PC-9 (cell line): ENCODE data around the gene ATP5MK. TPM values are rescaled to one million over a fixed set of nuclear protein-coding genes. Genes with fewer than 3 reads are reported as not detected.

Experiments
- BruUV-seq: library from RNA; stranded (reverse); fragments of 400-500 nt; replicated peaks from 2 replicates; lab custom pipeline; 2021; lab: Mats Ljungman, UMichigan
- CTCF ChIA-PET: fragments of 300-600 bp; sonication (Branson Sonifier 250); formaldehyde crosslinking; loops from one replicate; lab custom pipeline; 2022; ENCODE audit warnings: antibody characterized with exemption; lab: Charles Lee
- POLR2A ChIA-PET: fragments of 300-600 bp; sonication (Branson Sonifier 250); formaldehyde crosslinking; loops from one replicate; lab custom pipeline; 2022; ENCODE audit warnings: antibody characterized with exemption; ENCODE audit not compliant: unreplicated experiment; lab: Charles Lee
- DNase-seq, 2 experiments: peaks; one replicate each; pipeline versions ENCODE4 v3.0.0 to v3.0.0-alpha.2; 2015 to 2022; ENCODE audit warnings: mixed read lengths in 1 of 2
- H2AFZ ChIP-seq: fragments of 200-600 bp; sonication (generic); 2 replicates; pipeline ENCODE4 v1.8.1; 2017; ENCODE audit warnings: antibody characterized with exemption
- H3F3A ChIP-seq: fragments of 200-600 bp; sonication (generic); 2 replicates; pipeline ENCODE4 v1.8.1; 2017; ENCODE audit warnings: antibody characterized with exemption, mild to moderate bottlenecking, low read depth; ENCODE audit not compliant: insufficient read depth
- H3K27ac ChIP-seq: fragments of 200-600 bp; sonication (generic); 2 replicates; pipeline ENCODE4 v1.6.1; 2016; ENCODE audit warnings: mixed run types
- H3K27me3 ChIP-seq: fragments of 200-600 bp; sonication (generic); 2 replicates; pipeline ENCODE4 v1.6.1; 2016; ENCODE audit warnings: low read depth, mixed run types; ENCODE audit not compliant: insufficient read depth
- H3K36me3 ChIP-seq: fragments of 200-600 bp; sonication (generic); 2 replicates; pipeline ENCODE4 v1.6.1; 2016; ENCODE audit warnings: low read depth, mixed run types
- H3K4me1 ChIP-seq: fragments of 200-600 bp; sonication (generic); replicated peaks from 2 replicates; pipeline ENCODE4 v1.6.1; 2016; ENCODE audit warnings: mixed run types; ENCODE audit not compliant: insufficient read depth
- H3K4me2 ChIP-seq: fragments of 200-600 bp; sonication (generic); 2 replicates; pipeline ENCODE4 v1.6.1; 2017; ENCODE audit warnings: mixed run types
- H3K4me3 ChIP-seq: fragments of 200-600 bp; sonication (generic); 2 replicates; pipeline ENCODE4 v1.6.1; 2016; ENCODE audit warnings: mixed run types
- H3K79me2 ChIP-seq: fragments of 200-600 bp; sonication (generic); 2 replicates; pipeline ENCODE4 v1.6.1; 2017; ENCODE audit warnings: low read depth, mixed run types
- H3K9me2 ChIP-seq: fragments of 200-600 bp; sonication (generic); 2 replicates; pipeline ENCODE4 v1.8.1; 2017; ENCODE audit warnings: mild to moderate bottlenecking; ENCODE audit not compliant: insufficient read depth
- H3K9me3 ChIP-seq: fragments of 200-600 bp; sonication (generic); 2 replicates; pipeline ENCODE4 v1.8.1; 2016; ENCODE audit warnings: low read depth; ENCODE audit not compliant: insufficient read depth
- H4K20me1 ChIP-seq: fragments of 200-600 bp; sonication (generic); 2 replicates; pipeline ENCODE4 v1.8.1; 2017; ENCODE audit not compliant: insufficient read depth
- CTCF ChIP-seq: fragments of 200-600 bp; sonication (generic); conservative IDR thresholded peaks from 2 replicates; pipeline ENCODE4 v1.6.1; 2017; ENCODE audit warnings: mixed run types, antibody characterized with exemption, mild to moderate bottlenecking, moderate library complexity
- EZH2 ChIP-seq: fragments of 200-600 bp; sonication (generic); IDR thresholded peaks from 2 replicates; pipeline ENCODE4 v1.8.0; 2017; ENCODE audit warnings: antibody characterized with exemption, low read depth
- intact Hi-C: fragments of 100-400 bp; cut with micrococcal nuclease; formaldehyde crosslinking; loops from one replicate; pipeline ENCODE4 v1.10.0; 2022; ENCODE audit not compliant: unreplicated experiment
- total RNA-seq: library from RNA; stranded (reverse); gene quantifications from 2 replicates; pipeline ENCODE4 v1.2.3, GENCODE V29; 2021

ATP5MK gene
- total RNA-seq, 1 experiment from 2014 or later: 230 TPM

GRCh38 chr10:103428989-103429643, 32.8 kb upstream of the ATP5MK start:
- no peak overlapping the region for H3K27ac ChIP-seq
- H3K9me2 ChIP-seq: no peaks in the 10 kb centered on the region
- ChIA-PET POLR2A (no interaction called here), CTCF (no interaction called here)
- H3K27me3 ChIP-seq: no peaks in the 10 kb centered on the region
- H3K4me1 ChIP-seq: no peaks in the 10 kb centered on the region
- no peaks in the 10 kb centered on the region for H3F3A ChIP-seq
- H3K79me2 ChIP-seq: no peaks in the 10 kb centered on the region
- H3K4me2 ChIP-seq: no peak overlapping the region
- no peak for DNase-seq
- H3K4me3 ChIP-seq: no peak overlapping the region
- BruUV-seq: no TSS peak
- TF ChIP-seq EZH2: no peak
- no peak for TF ChIP-seq CTCF
- H3K9me3 ChIP-seq: no peaks in the 10 kb centered on the region
- no peak overlapping the region for H2AFZ ChIP-seq
- intact Hi-C loops: no loop called here
- H3K36me3 ChIP-seq: 0 out of 2 replicates have a peak, but pooled peaks cover 7% of the 10 kb centered on the region
- H4K20me1 ChIP-seq: no peaks in the 10 kb centered on the region

GRCh38 chr10:103427866-103428265, 31.6 kb upstream of the ATP5MK start:
- H4K20me1 ChIP-seq: no peaks in the 10 kb centered on the region
- DNase-seq: no peak
- H3F3A ChIP-seq: no peaks in the 10 kb centered on the region
- POLR2A ChIA-PET: no interaction called here
- H3K79me2 ChIP-seq: no peaks in the 10 kb centered on the region
- intact Hi-C loops: no loop called here
- H3K27me3 ChIP-seq: no peaks in the 10 kb centered on the region
- H3K4me3 ChIP-seq: no peak overlapping the region
- CTCF ChIA-PET: interaction anchor here (0.6 kb wide), 1 partner anchor 29 kb away, joined by 5 read pairs; no protein-coding TSS in a partner anchor
- H3K36me3 ChIP-seq: 0 out of 2 replicates have a peak, but pooled peaks cover 7% of the 10 kb centered on the region
- H3K9me3 ChIP-seq: no peaks in the 10 kb centered on the region
- no peaks in the 10 kb centered on the region for H3K9me2 ChIP-seq
- H3K4me2 ChIP-seq: no peak overlapping the region
- BruUV-seq: no TSS peak
- no peak overlapping the region for H3K27ac ChIP-seq
- TF ChIP-seq EZH2: no peak
- TF ChIP-seq CTCF: no peak
- no peaks in the 10 kb centered on the region for H3K4me1 ChIP-seq
- no peak overlapping the region for H2AFZ ChIP-seq

- H3K36me3 ChIP-seq: 0 out of 2 replicates have a peak, but pooled peaks cover 3% of the 10 kb centered on the region
- no peaks in the 10 kb centered on the region for H3F3A ChIP-seq
- H3K27ac ChIP-seq: no peak overlapping the region
- H3K4me1 ChIP-seq: no peaks in the 10 kb centered on the region
- POLR2A ChIA-PET: no interaction called here
- H3K9me2 ChIP-seq: no peaks in the 10 kb centered on the region
- BruUV-seq: no TSS peak
- H3K9me3 ChIP-seq: no peaks in the 10 kb centered on the region
- TF ChIP-seq EZH2 (no peak), CTCF (no peak)
- H3K27me3 ChIP-seq: no peaks in the 10 kb centered on the region
- DNase-seq: no peak
- CTCF ChIA-PET: no interaction called here
- intact Hi-C loops: no loop called here
- H3K79me2 ChIP-seq: no peaks in the 10 kb centered on the region
- no peaks in the 10 kb centered on the region for H4K20me1 ChIP-seq
- H2AFZ ChIP-seq: no peak overlapping the region
- no peak overlapping the region for H3K4me3 ChIP-seq
- no peak overlapping the region for H3K4me2 ChIP-seq
These were observed 27.5 kb upstream of the ATP5MK start for GRCh38 chr10:103423748-103424147.
